HG02678 (cell line): ENCODE measurements around the gene TMEM132D.

ENCODE experiments used
- ATAC-seq: cut with Tn5 transposase; IDR thresholded peaks from one replicate; pipeline ENCODE4 v1.9.1; 2021; ENCODE audit warnings: mild to moderate bottlenecking, moderate library complexity; ENCODE audit not compliant: unreplicated experiment

The TMEM132D gene

DNA sequence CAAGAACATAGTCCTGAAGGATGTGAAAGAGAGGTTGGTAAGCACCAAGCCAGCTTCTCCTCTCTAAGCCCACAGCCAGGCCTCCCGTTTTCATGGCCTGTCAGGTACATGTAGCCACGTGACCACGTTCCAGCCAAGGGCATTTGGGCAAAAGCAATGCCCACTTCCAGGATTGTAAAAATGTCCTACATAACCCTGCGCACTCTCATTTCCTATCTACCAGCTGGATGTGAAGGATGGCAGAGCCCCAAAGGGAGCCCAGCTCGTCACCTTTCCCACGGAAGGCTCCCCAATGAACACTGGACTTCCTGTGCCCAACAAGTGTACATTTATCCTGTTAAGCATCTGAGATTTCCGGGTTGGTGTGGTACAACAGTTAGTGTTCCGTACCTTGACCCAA lies 231.7 kb downstream of the TMEM132D start:
- no peak for ATAC-seq

DNA sequence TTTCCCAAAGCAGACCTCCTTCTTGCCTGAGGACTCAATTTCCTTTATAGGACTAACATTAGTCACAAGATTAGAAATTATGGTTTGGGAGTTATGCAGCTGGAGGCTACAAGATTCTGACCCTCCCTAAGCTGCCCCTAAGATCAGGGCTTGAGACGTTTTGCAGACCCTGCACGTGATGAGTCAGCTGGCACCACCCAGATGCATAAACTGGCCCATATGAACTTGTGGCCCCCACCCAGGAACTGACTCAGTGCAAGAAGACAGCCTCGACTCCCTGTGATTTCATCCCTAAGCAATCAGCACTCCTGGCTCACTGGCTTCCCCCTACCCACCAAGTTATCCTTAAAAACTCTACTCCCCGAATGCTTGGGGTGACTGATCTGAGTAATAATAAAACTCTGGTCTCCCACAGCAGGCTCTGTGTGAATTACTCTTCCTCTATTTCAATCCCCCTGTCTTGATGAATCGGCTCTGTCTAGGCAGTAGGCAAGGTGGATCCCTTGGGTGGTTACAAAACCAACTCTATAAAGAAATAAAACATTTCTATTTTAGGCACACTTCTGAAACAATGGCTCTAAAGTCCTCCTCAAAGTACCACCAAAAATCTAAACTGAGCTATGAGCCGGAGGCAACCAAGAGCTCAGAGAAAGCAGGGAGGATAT lies 233.4 kb downstream of the TMEM132D start:
- no peak for ATAC-seq

DNA sequence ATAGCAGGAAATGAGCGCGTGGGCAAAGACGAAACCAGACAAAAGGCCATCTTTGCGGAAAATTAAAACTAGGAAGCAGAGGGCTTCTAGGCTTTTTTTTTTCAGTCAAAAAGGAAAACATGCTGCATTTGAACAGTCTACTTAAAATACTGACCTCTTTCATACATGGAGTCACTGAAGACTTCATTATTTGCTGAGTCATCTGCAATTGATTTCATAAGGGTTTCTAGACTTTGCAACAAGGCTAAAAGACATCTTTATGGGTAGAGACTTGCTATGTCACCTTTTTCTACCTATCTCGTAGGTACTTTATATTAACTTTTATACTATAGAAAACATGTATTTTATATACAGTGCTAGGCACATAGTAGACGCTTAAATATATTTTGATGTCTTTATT lies 238.4 kb downstream of the TMEM132D start:
- ATAC-seq = no peak

DNA sequence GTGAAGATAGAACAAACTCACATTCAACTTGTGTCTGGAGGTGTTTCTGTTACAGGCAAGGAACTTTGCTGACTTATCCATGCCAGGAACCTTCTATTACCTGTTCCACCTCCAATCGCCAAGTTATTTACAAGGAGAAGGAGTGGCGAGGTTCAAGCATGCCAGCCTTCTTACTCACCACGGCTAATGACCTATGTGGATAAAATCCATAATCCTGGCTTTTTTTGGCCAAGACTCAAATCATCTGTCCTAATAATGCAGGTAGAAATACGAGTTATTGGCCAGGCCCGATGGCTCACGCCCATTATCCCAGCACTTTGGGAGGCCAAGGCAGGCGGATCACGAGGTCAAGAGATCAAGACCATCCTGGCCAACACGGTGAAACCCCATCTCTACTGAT lies 241.6 kb downstream of the TMEM132D start:
- ATAC-seq = no peak

DNA sequence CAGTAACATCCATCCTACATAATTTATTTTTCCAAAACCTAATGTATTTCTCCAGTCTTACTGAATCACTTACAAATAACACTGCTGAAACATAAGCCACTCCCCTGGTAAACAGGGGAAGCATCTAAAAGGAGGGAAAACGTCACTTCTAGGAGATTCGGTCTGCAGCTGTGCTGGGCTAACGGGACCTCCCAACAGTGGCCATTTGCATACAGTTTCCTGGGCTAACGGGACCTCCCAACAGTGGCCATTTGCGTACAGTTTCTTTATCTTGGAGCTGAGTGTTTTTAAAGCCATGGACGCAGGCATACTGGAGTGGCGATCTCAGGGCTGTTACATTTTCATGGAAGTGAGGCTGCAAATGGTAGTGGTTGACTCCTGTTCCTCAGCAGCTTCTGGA lies 242.9 kb downstream of the TMEM132D start:
- ATAC-seq = no peak

DNA sequence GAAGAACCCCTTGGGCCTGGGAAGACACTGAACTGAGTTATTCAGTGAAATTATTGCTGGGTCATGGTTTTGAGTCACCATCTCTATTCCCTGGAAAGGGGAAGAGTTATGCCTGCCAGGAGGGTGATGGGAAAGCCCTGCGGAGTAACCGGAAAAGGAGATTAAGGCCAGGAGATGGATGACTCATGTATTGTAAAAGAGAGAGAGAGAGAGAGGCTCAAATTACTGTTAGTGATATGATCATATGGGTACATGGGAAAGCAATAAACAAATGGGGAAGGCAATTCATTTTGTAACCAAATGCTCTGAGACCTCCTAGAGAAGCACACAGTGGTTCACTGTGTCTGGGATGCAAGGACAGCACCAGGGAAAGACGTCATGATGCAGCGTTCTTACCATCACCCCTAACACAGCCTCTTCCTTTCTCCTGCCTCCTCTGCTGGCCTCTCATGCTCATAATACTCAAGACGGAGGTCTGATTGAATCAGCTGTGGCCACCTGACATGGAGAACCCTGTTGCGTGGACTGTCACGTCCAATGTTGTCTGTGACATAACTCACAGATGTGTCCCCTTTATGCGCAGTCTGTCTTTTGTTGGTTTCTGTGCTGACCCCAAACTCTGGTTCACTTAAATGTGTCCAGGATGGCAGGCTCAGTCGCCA lies 243.7 kb downstream of the TMEM132D start:
- ATAC-seq = no peak

DNA sequence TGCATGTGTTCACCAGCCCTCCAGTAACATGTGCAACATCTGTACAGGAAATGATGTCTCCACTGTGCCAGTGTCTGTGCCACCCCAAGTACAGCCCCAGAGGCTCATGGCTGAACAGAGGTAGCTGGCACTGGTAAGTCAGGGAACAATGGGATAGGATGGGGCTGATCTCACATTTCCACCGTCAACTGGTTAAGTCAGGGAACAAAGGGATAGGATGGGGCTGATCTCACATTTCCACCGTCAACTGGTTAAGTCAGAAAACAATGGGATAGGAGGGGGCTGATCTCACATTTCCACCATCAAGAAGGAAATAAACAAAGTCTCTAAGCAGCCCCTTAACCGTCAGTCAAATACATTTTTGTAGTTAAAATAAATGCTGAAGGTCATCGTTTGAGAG lies 246.6 kb downstream of the TMEM132D start:
- ATAC-seq = no peak

DNA sequence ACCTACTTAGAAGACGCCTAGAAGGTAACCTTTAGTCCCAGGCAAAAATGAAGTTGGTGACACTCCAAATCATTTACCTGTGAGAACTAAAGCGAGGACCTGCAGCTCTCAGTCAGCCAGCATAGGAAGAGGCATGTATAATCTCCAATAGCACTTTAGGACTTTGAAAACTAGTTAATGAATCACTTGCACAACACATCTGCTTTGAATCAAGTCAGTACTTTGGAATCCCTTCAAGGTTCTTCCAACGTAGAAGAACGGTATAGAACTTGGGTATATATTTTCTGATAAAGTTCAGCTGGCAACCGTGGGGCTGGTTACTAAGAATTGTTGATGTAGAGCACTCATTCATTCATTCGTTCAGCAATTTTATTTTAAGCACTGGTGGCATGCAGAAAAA lies 251.9 kb downstream of the TMEM132D start:
- no peak for ATAC-seq

DNA sequence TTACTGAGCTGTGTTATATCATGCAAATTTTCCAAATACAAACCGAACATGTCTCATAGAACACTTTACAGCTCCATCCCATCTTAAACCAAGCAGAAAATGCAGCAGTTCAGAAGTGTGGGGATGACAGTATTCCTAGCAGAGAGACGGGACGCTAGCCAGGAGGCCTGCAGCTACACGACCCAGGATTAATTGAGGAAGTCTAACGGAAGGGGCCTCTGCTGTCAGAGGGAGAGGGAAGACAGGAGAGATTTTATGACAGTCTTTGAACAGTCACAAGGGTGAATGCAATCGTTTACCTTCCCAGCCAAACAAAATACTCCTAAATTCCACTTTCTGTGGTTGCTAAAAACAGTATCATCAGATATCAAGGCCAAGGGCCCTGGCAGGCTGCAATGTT lies 261.9 kb downstream of the TMEM132D start:
- no peak for ATAC-seq

DNA sequence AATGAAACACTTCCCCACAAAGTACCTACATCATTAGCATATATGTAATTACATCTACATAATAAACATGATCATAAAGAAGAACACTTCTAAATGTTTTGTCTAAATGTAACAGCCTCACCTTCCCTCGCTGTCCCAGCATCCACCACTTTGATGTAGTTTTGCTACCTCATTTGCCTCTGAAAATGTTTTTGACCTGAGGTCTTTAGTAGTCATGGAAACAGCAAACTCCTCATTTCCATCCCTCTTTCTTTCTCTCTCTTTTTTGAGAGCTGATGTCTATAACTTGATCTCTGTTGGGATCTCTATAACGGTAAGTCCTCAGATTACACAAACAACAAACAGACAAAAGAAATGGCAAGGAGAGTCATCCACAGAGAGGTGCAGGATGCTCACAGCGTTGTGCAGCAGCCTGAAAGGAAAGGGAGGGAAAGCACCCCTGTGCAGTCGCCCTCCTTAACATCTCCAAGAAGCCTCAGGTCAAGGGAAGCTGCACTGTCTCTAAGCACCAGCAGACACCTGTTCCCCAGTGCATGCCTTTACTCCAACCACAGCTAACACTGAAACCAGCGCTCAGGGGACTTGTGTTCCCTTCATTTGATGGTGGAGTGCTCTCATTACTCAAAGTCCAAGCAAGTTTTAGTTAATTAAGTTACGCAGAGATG lies 268.7 kb downstream of the TMEM132D start:
- no peak for ATAC-seq

DNA sequence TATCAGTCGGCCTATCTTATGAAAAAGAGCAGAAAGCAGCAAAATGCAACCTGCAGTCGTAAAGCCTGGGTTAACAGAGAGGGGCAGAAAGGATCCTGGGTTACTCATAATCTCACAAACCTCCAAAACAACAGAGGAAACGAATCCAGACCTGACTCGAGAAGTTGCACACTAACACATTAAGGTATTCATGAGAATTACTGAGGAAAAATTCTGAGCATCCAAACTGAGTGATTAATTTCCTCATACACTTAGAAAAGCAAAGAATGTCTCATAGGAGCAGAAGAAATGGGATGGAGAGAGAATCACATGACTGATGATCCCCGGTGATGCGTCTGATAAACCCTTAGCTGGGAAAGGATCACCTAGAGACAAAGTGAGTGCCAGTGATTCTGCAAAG lies 272.5 kb downstream of the TMEM132D start:
- ATAC-seq = no peak

DNA sequence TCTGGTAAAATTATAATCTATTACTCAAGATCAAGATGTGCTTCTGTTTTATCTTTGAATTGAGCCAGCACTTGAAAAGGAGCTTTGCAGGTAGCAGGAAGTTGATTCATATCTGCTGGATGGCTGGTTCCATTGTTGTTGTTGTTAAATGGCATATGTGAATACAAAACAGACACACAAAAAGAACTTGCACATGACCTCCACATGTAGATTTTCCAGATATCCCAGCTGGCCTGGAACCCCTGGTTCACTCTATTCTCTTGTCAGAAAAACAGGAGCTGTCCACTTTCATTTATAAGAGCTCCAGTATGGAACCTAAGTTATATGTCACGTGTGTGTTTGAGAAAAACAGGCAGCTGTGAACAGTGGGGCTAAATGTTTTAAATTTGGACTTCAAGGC lies 273.9 kb downstream of the TMEM132D start:
- no peak for ATAC-seq

DNA sequence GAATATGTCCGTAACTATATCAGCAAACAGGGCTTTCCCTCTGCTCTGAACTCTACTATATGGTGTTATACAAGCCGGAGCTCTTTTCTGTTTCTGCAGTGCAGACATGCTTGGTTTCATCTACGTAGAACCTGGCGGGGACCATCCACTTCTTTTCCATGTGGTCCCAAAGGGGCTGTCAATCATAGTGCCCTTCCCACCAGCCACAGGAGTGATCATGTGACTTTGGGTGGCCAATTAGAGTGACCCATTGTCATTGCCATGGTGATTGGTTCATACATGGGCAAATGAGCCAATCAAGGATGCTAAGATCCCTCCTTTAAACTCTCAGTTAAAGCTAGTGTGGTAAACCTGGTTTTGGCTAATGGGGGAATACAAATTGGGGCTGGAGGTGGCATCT lies 281.3 kb downstream of the TMEM132D start:
- ATAC-seq = no peak

DNA sequence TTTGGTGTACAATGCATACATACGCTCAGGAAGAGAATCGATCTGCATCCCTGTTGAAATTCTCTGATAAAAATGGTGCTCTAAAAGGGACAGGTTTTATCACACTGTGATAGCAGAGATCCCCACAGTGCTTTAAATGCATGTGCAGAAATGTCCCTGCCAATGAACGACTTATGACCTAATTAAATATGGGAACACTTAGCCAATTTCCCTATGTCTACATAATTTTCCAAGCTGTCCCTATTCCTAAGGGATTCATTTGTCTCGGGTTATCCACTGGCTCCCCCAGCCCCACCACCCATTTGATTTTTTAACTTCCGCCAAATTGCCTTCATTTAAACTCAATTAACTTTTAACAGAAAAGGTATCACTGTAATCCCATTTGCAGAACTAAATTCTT lies 284.6 kb downstream of the TMEM132D start:
- no peak for ATAC-seq

DNA sequence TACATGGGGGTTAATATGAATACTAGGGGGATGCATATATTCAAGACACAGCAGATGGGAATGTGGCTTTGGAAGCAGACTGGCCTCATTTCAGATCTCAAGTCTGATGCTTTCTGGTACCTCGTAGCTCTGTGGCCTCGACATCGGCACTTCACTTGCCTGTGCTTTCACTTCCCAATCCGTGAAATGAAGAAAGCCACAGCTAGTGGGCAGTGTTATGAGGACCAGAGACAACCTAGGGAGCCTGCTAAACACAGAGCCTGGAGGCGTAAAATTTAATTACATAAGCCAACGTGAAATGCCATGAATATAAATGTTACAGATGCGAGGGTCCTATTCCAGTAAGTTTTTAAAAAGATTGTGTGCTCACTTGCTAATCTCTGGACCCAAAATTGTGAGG lies 286.0 kb downstream of the TMEM132D start:
- no peak for ATAC-seq

DNA sequence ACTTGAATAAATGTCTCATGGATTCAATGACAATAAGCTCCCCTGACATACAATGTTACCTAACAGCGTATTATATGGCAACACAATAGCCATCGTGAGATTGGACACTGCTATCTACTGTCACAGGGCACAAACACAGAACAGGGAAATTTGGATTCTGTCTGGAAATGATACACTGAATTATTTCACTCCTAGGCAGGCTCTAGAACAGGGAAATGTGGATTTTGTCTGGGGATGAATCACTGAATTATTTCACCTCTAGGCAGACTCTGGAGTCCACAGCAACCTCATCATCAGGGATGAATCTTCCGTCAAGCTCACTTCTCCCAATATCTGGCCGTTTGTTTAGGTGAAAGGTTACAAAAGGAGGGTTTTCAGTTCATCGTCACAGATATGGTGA lies 288.8 kb downstream of the TMEM132D start:
- no peak for ATAC-seq

DNA sequence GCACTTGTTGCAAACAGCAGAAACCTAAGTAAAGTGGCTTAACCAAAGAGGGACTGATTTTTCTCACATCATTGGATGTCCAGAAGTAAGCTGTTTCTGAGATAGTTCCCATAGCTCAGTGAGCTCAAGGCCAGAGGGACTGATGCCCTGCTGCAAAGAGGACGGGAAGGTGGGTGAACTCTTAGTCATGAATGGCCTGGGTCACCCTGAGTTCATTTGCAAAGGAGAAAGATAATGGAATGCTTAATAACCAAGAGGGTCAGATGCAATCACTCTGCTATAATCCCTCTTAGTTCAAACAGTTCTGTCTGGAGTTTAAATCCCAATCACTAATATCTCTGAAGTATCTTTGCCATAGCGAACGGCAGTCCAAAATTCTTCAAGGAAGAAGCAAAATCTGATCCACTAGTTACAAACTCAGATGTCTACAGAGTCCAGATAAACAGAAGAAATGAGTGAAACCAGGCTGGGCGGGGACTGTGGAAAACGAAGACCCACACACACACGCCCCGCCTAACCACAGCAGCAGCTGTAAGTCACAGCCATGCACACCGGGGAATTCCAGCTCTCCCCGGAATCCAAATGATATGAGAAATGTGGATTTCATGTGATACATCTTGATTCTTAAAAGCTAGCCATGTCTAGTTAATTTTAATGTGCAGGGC lies 289.5 kb downstream of the TMEM132D start:
- no peak for ATAC-seq

DNA sequence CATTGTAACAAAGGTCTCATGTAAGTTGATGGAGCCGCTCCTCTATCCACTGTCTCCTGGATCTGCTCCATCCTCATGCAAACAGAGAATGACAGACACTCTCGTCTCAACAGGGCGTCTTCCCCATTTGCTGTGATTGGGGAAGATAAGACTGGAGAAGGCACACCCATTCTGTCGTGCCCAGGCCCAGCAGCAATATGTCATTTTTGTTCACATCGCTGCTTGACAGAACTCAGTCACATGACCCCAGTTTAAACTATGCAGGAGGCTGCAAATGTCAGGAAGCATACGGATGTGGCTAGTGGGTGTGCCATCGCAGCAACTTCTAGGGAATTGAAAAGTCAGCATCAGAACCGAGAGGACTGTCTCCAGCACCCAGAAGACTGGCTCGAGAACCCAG lies 290.5 kb downstream of the TMEM132D start:
- ATAC-seq = no peak

DNA sequence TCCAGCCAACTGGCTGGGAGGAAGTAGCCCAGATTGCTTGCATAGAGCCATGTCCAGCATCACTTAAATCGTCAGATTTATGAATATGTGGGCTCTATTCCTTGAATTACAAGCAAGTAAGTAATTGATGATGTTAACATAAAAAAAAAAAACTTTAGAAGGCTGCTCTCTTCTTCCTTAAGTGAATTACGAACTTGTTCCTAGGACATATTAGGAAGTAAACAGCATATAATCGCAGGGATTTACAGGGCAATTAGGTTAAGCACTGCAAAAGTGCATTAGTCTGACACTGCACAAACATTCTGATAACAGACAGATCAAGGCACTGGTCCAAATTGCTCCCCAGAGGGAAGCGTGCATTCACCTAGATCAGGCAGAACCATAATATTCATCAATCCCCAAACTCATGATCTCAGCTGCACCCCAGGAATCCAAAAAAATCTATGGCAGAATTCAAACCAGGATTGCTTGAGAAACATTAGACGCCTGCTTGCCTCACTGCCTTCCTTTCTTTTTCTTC lies 293.2 kb downstream of the TMEM132D start:
- no peak for ATAC-seq

DNA sequence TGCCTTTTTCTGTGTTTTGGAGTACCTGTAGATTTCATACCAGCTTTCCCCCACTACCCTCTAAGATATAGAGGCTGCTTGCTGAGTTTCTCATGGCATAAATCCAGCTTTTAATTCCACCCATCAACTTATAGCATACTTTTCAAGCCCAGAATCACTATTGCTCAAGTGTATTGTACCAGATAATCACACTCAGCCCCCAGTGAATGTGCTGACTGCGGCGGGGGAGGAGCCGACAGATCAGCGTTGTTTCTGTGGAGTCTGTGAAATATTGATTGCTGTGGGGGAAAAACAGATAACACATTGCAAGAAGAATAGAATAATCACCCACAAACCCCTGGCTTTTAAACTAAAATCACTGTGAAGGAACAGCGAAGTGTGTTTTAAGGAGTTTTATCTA lies 296.1 kb downstream of the TMEM132D start:
- ATAC-seq = no peak

DNA sequence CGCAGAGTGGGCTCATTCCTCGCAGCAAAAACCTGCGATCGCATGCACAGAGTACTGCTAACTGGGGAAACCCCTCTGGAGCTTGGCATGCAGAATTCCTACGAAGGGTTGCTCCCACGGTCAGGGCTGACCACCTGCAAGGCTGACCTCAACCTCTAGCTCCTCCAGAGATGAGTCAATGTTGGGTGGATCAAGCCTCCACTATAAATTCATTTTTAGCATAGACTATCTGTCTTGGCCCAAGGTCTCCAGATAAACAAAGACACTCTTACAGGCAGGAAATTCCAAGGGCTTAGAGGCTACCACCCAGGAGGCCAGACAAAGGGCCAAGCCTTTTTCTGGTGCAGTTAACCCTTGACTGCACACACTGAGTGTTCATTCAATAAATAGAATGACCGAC lies 296.5 kb downstream of the TMEM132D start:
- no peak for ATAC-seq

DNA sequence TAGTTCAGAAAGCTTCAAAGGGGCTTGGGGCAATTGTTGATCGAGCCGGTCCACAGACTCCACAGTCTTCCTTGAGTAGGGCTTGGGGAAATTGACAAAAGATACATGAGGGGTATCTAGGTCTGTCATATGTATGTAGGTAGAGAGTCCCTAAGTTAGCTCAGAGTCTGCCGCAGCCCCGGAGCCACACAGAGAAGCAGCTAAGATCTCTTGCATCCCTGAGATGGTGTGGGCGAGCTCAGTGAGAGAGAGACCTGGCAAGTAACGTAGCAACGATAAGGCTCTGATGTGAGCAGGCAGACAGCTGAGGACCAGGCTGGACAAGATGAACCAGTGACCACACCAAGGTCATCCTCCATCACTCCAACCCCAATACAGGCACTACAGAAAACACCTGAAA lies 297.6 kb downstream of the TMEM132D start:
- no peak for ATAC-seq
